ENCODE results near the gene BBS2. TPM values are rescaled to one million over a fixed set of nuclear protein-coding genes. Genes with fewer than 3 reads are reported as not detected.

The BBS2 gene
- 10 to 100 TPM; 42.6 to 80.5 (median 56.2) TPM for total RNA-seq

DNA sequence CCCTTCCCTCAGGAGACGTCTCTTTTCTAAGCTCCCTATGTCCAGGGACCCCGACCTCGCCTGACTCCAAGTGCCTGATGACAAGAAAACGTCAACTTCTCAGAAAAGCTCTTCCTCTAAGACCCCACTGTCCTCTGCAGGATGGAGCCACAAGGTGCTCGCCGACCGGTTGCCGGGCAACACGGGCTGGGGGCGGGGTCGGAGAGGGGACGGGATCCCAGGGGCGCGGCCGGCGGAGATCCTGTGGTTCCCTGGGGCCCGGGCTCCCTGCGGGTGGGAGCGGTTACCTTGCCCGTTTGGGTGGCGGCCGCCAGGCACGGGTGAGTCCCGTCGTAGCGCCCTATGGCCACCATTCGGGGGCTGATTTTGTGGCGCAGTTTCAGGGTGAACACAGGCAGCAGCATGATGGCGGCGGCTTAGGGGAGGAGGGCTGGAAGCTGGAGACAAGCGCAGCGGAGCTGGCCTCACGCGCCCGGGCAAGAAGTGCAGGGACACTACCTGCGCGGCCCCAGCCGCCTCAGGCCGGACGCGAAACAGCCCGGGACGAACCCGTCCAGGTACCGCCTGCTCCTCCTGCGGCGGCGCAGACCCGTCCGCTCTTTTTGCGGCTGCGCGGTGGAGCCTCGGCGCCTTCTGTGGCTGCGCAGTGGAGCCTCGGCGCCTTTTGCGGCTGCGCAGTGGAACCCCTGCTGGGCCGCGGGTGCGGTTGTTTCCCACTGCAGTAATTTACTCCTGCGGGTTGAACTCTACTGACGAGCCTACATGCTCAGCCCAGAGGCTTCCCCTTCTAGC is at the start of gene BBS2:
Gene BBS2 (minus strand): TSS at position 566 of the 792 bp plus-strand sequence. CDS start 162 bp downstream, at position 404.
- H3K36me3 ChIP-seq: no peaks in the 10 kb centered on the region
- H3K27ac ChIP-seq: peak within 1 kb of the TSS; percentile 87 to 95
- H3K27me3 ChIP-seq: no peaks in the 10 kb centered on the region
- peaks cover 2 to 12% of the 10 kb centered on the region in 2 donors for H3K4me1 ChIP-seq
- intact Hi-C loops (cut with DNase I; ENCODE audit: low total_unique reads): no loop called here
- no peaks in the 10 kb centered on the region for H3K9me3 ChIP-seq
- DNase-seq (ENCODE audit: low spot score in 2 of 2): peak; percentile 79 to 86
- peak; percentile 62 for TF ChIP-seq POLR2A (IDR thresholded peaks at IDR 0.05)
- TF ChIP-seq, protein P1, sequence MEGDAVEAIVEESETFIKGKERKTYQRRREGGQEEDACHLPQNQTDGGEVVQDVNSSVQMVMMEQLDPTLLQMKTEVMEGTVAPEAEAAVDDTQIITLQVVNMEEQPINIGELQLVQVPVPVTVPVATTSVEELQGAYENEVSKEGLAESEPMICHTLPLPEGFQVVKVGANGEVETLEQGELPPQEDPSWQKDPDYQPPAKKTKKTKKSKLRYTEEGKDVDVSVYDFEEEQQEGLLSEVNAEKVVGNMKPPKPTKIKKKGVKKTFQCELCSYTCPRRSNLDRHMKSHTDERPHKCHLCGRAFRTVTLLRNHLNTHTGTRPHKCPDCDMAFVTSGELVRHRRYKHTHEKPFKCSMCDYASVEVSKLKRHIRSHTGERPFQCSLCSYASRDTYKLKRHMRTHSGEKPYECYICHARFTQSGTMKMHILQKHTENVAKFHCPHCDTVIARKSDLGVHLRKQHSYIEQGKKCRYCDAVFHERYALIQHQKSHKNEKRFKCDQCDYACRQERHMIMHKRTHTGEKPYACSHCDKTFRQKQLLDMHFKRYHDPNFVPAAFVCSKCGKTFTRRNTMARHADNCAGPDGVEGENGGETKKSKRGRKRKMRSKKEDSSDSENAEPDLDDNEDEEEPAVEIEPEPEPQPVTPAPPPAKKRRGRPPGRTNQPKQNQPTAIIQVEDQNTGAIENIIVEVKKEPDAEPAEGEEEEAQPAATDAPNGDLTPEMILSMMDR (IDR thresholded peaks at IDR 0.05): no peak
- peak; percentile 67 to 75 (median 73) for TF ChIP-seq POLR2AphosphoS5 (IDR thresholded peaks at IDR 0.05)
- peak within 1 kb of the TSS; percentile 70 to 91 (median 75) for H3K4me3 ChIP-seq

GRCh38 chr16:56564793-56565477 is 45.1 kb upstream of the BBS2 start, which contains the start of gene MT4:
MT4 (plus strand) TSS chr16:56565073; CDS start chr16:56565129, 56 bp downstream.
- DNase-seq (ENCODE audit: low spot score in 2 of 2): no peak
- no peak for TF ChIP-seq POLR2AphosphoS5 (IDR thresholded peaks at IDR 0.05)
- no peak for TF ChIP-seq POLR2A (IDR thresholded peaks at IDR 0.05)
- TF ChIP-seq, protein P1 (IDR thresholded peaks at IDR 0.05): no peak
- H3K27me3 ChIP-seq: no peaks in the 10 kb centered on the region
- no peaks in the 10 kb centered on the region for H3K9me3 ChIP-seq
- H3K36me3 ChIP-seq: no peaks in the 10 kb centered on the region
- no peaks in the 10 kb centered on the region for H3K4me1 ChIP-seq
- H3K4me3 ChIP-seq: no peak within 1 kb of the TSS
- intact Hi-C loops (cut with DNase I; ENCODE audit: low total_unique reads): no loop called here
- no peak within 1 kb of the TSS for H3K27ac ChIP-seq

- Histone ChIP-seq H3K4me1 (no peaks in the 10 kb centered on the region), H3K36me3 (no peaks in the 10 kb centered on the region), H3K27me3 (no peaks in the 10 kb centered on the region), H3K4me3 (no peak overlapping the region), H3K27ac (no peak overlapping the region), H3K9me3 (no peaks in the 10 kb centered on the region)
- no peak for DNase-seq (ENCODE audit: low spot score in 2 of 2)
- intact Hi-C loops (cut with DNase I; ENCODE audit: low total_unique reads): no loop called here
- no peak for TF ChIP-seq POLR2AphosphoS5 (IDR thresholded peaks at IDR 0.05)
- no peak for TF ChIP-seq POLR2A (IDR thresholded peaks at IDR 0.05)
Observed at GRCh38 chr16:56561126-56561525, 41.3 kb upstream of the BBS2 start.

GRCh38 chr16:56560447-56560846 is 40.6 kb upstream of the BBS2 start:
- no peaks in the 10 kb centered on the region for H3K4me1 ChIP-seq
- no peaks in the 10 kb centered on the region for H3K36me3 ChIP-seq
- no peaks in the 10 kb centered on the region for H3K27me3 ChIP-seq
- DNase-seq (ENCODE audit: low spot score in 2 of 2): no peak
- intact Hi-C loops (cut with DNase I; ENCODE audit: low total_unique reads): no loop called here
- H3K4me3 ChIP-seq: no peak overlapping the region
- H3K27ac ChIP-seq: no peak overlapping the region
- TF ChIP-seq POLR2A (IDR thresholded peaks at IDR 0.05) (no peak), POLR2AphosphoS5 (IDR thresholded peaks at IDR 0.05) (no peak)
- H3K9me3 ChIP-seq: no peaks in the 10 kb centered on the region

DNA sequence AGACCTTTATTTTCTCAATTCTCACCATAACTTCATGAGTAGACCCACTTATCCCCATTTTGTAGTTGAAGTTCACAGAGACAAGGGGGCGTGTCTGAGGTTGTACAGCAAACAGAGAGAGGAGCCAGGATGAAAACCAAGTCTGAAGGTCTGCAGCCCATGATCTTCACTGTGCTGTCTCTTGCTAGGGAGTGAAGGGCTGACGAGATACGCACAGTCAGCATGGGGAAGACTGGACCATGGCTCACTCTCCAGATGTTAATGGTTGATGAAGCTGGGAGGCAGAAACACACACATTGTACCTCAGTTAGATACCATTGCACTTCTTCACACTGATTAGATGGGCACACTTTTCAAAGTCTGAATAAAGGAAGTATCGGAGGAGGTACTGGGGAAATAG is 39.3 kb upstream of the BBS2 start:
- no peaks in the 10 kb centered on the region for H3K4me1 ChIP-seq
- DNase-seq (ENCODE audit: low spot score in 2 of 2): no peak
- no peaks in the 10 kb centered on the region for H3K9me3 ChIP-seq
- intact Hi-C loops (cut with DNase I; ENCODE audit: low total_unique reads): no loop called here
- no peak for TF ChIP-seq POLR2A (IDR thresholded peaks at IDR 0.05)
- TF ChIP-seq POLR2AphosphoS5 (IDR thresholded peaks at IDR 0.05): no peak
- TF ChIP-seq, protein P1 (IDR thresholded peaks at IDR 0.05): no peak
- no peaks in the 10 kb centered on the region for H3K27me3 ChIP-seq
- H3K36me3 ChIP-seq: no peaks in the 10 kb centered on the region
- no peak overlapping the region for H3K27ac ChIP-seq
- H3K4me3 ChIP-seq: no peak overlapping the region
